ENCODE measurements around the gene RTKN. TPM values are rescaled to one million over a fixed set of nuclear protein-coding genes. Genes with fewer than 3 reads are reported as not detected.
"Not testable (repeated sequence)": the region's sequence is repeated elsewhere in the genome, so short reads cannot be mapped to it uniquely, and the experiment has no call there.

Gene RTKN
- total RNA-seq, 1 donor, result 15.7 TPM

GRCh38 chr2:74424139-74424992 is 17.4 kb downstream of the RTKN start:
- TF ChIP-seq CTCF (IDR thresholded peaks at IDR 0.05; ENCODE audit: insufficient read depth, low read length), result no peak
- DNase-seq (ENCODE audit: low read depth), result no peak
- no peak overlapping the region for H3K4me3 ChIP-seq (ENCODE audit: low read depth, low read length)

GRCh38 chr2:74423231-74424095 is 18.3 kb downstream of the RTKN start:
- no peak overlapping the region for H3K4me3 ChIP-seq (ENCODE audit: low read depth, low read length)
- no peak for TF ChIP-seq CTCF (IDR thresholded peaks at IDR 0.05; ENCODE audit: insufficient read depth, low read length)
- no peak for DNase-seq (ENCODE audit: low read depth)

GRCh38 chr2:74421221-74421870 is 20.4 kb downstream of the RTKN start, which contains the start of the genes C2orf81 and WDR54:
C2orf81 (minus strand) TSS chr2:74421619; CDS start chr2:74421560, 59 bp downstream.
WDR54 (plus strand) TSS chr2:74421730; CDS start chr2:74422154, 424 bp downstream.
- DNase-seq (ENCODE audit: low read depth), result peak; percentile 73
- no peak for TF ChIP-seq CTCF (IDR thresholded peaks at IDR 0.05; ENCODE audit: insufficient read depth, low read length)

GRCh38 chr2:74420443-74421103 is 21.2 kb downstream of the RTKN start:
- DNase-seq (ENCODE audit: low read depth), result not testable (repeated sequence)
- H3K4me3 ChIP-seq (ENCODE audit: low read depth, low read length), result peak overlapping the region; percentile 89

More at GRCh38 chr2:74421221-74421870, 20.4 kb downstream of the RTKN start, which contains the start of the genes C2orf81 and WDR54:
- peak within 1 kb of the TSS; percentile 89 for H3K4me3 ChIP-seq (ENCODE audit: low read depth, low read length)

- no peak overlapping the region for H3K4me3 ChIP-seq (ENCODE audit: low read depth, low read length)
- no peak for DNase-seq (ENCODE audit: low read depth)
- TF ChIP-seq CTCF (IDR thresholded peaks at IDR 0.05; ENCODE audit: insufficient read depth, low read length), result no peak
These were observed 21.7 kb downstream of the RTKN start for GRCh38 chr2:74420006-74420405.

- H3K4me3 ChIP-seq (ENCODE audit: low read depth, low read length), result no peak overlapping the region
- DNase-seq (ENCODE audit: low read depth), result no peak
- no peak for TF ChIP-seq CTCF (IDR thresholded peaks at IDR 0.05; ENCODE audit: insufficient read depth, low read length)
These were observed 22.4 kb downstream of the RTKN start for GRCh38 chr2:74419345-74419744.

All from fibroblast of the aortic adventitia (primary cell).